ENCODE measurements around the gene MRPL18. TPM values are rescaled to one million over a fixed set of nuclear protein-coding genes. Genes with fewer than 3 reads are reported as not detected.

Gene MRPL18
- total and polyA plus RNA-seq, 9 of the 15 experiments (the other 6 are each of a cell fraction or from before 2014, with no cell fraction given) = 149 to 456 (median 196) TPM

GRCh38 chr6:159789377-159790148 lies 704 bp upstream of the MRPL18 start, which contains the start of gene TCP1 (continued):
- 0 out of 4 replicates have a peak, but pooled peaks of 1 of the 2 experiments have one; percentile 78 for TF ChIP-seq SRF (CRISPR knock-in tag; IDR thresholded peaks at IDR 0.05)
- peak; percentile 34; the same call in 1 of the 2 replicates for TF ChIP-seq SREBF1 (IDR thresholded peaks at IDR 0.05; ENCODE audit: borderline replicate concordance, low read depth, low read length)
- TF ChIP-seq C11orf30 (IDR thresholded peaks at IDR 0.05; ENCODE audit: low read depth) = peak; percentile 81
- peak; percentile 71 to 75 for TF ChIP-seq MAZ (CRISPR knock-in tag; conservative IDR thresholded peaks at IDR 0.05 in 1 of 2, IDR thresholded peaks at IDR 0.05 in 1 of 2)
- TF ChIP-seq ZNF668 (CRISPR knock-in tag; IDR thresholded peaks at IDR 0.05) = 0 out of 2 replicates have a peak, but pooled peaks have one; percentile 54
- TF ChIP-seq VEZF1 (CRISPR knock-in tag; IDR thresholded peaks at IDR 0.05) = peak; percentile 95
- peak; percentile 87 for TF ChIP-seq E2F4 (CRISPR knock-in tag; IDR thresholded peaks at IDR 0.05; ENCODE audit: low read depth)
- TF ChIP-seq ZNF12 (CRISPR knock-in tag; IDR thresholded peaks at IDR 0.05) = no peak
- peak; percentile 25; the same call in 1 of the 2 replicates for TF ChIP-seq ZNF197 (CRISPR knock-in tag; IDR thresholded peaks at IDR 0.05; ENCODE audit: low read depth)
- peak; percentile 19 for TF ChIP-seq SP2 (IDR thresholded peaks at IDR 0.05; ENCODE audit: extremely low read depth, low read depth, low read length, poor library complexity, severe bottlenecking)
- 0 out of 2 replicates have a peak, but pooled peaks have one; percentile 79 for TF ChIP-seq ZBTB26 (CRISPR knock-in tag; IDR thresholded peaks at IDR 0.05)
- no peak for TF ChIP-seq ZKSCAN1 (IDR thresholded peaks at IDR 0.05; ENCODE audit: low read depth, low read length)
- peak; percentile 16; the same call in 1 of the 2 replicates for TF ChIP-seq NBN (IDR thresholded peaks at IDR 0.05; ENCODE audit: low read depth)
- TF ChIP-seq ZC3H4 (CRISPR knock-in tag; IDR thresholded peaks at IDR 0.05; ENCODE audit: borderline replicate concordance) = no peak
- TF ChIP-seq BCOR (IDR thresholded peaks at IDR 0.05) = peak; percentile 71
- peak; percentile 76 for TF ChIP-seq TFAP4 (CRISPR knock-in tag; IDR thresholded peaks at IDR 0.05; ENCODE audit: borderline replicate concordance)
- TF ChIP-seq THRB (CRISPR knock-in tag; conservative IDR thresholded peaks at IDR 0.05) = 0 out of 2 replicates have a peak, but pooled peaks have one; percentile 31
- TF ChIP-seq CHCHD3 (CRISPR knock-in tag; IDR thresholded peaks at IDR 0.05) = peak; percentile 85
- no peak for TF ChIP-seq NR3C1 (CRISPR knock-in tag; IDR thresholded peaks at IDR 0.05)
- TF ChIP-seq SMAD2 (IDR thresholded peaks at IDR 0.05; ENCODE audit: low read depth, low read length) = no peak
- TF ChIP-seq DDX20 (tag; IDR thresholded peaks at IDR 0.05; ENCODE audit: low read depth) = no peak

All from K562 (cell line).